ENCODE data around the gene CCDC136.

CCDC136 gene

GRCh38 chr7:128755819-128756476 is 35.8 kb upstream of the CCDC136 start:
- Histone ChIP-seq H3K79me2 (ENCODE audit: control insufficient read depth, insufficient read depth, low read length, poor library complexity) (no peaks in the 10 kb centered on the region), H3K9me3 (ENCODE audit: insufficient read depth, low read depth, low read length) (no peaks in the 10 kb centered on the region), H2BK12ac (ENCODE audit: low read length) (no peak overlapping the region), H3K27me3 (ENCODE audit: insufficient read depth, low read length) (no peaks in the 10 kb centered on the region), H3K18ac (ENCODE audit: low read length) (no peak overlapping the region), H3K14ac (ENCODE audit: low read length) (no peak overlapping the region), H3K23ac (ENCODE audit: low read length) (no peak overlapping the region), H3K27ac (ENCODE audit: low read depth, low read length) (no peak overlapping the region), H2BK5ac (ENCODE audit: low read depth, low read length, poor library complexity) (no peak overlapping the region), H2AK5ac (ENCODE audit: low read length) (no peak overlapping the region), H3K4me1 (ENCODE audit: control insufficient read depth in 1 of 2, insufficient read depth in 2 of 2, low read length in 2 of 2) (no peaks in the 10 kb centered on the region), H4K91ac (ENCODE audit: low read depth, low read length) (no peak overlapping the region), H3K36me3 (ENCODE audit: control insufficient read depth in 1 of 2, insufficient read depth in 2 of 2, low read length in 2 of 2) (peaks cover 20 to 52% of the 10 kb centered on the region in 2 experiments), H2AFZ (ENCODE audit: insufficient read depth, low read length, poor library complexity) (no peak overlapping the region), H4K8ac (ENCODE audit: low read depth, low read length) (no peak overlapping the region), H3K4ac (ENCODE audit: low read depth, low read length) (no peak overlapping the region), H2BK120ac (ENCODE audit: insufficient read depth, low read length, poor library complexity) (no peak overlapping the region), H3K79me1 (ENCODE audit: low read length) (no peaks in the 10 kb centered on the region), H3K4me3 (ENCODE audit: low read depth, low read length) (no peak overlapping the region), H3K9ac (ENCODE audit: low read length) (no peak overlapping the region), H3K4me2 (ENCODE audit: low read length) (no peak overlapping the region), H4K12ac (ENCODE audit: low read depth, low read length) (no peak overlapping the region)
- peak; percentile 68 to 69 for DNase-seq
- no CpG with 5 or more reads among the region's 5 CpGs for WGBS (ENCODE audit: extremely low coverage, insufficient coverage, insufficient read length)

- H3K9me3 ChIP-seq (ENCODE audit: insufficient read depth, low read depth, low read length): no peaks in the 10 kb centered on the region
- H3K18ac ChIP-seq (ENCODE audit: low read length): no peak overlapping the region
- no peak overlapping the region for H4K12ac ChIP-seq (ENCODE audit: low read depth, low read length)
- no peaks in the 10 kb centered on the region for H3K4me1 ChIP-seq (ENCODE audit: control insufficient read depth in 1 of 2, insufficient read depth in 2 of 2, low read length in 2 of 2)
- no peak overlapping the region for H3K4me3 ChIP-seq (ENCODE audit: low read depth, low read length)
- H2BK12ac ChIP-seq (ENCODE audit: low read length): no peak overlapping the region
- no peak overlapping the region for H2BK5ac ChIP-seq (ENCODE audit: low read depth, low read length, poor library complexity)
- DNase-seq: no peak
- no CpG with 5 or more reads among the region's 2 CpGs for WGBS (ENCODE audit: extremely low coverage, insufficient coverage, insufficient read length)
- no peak overlapping the region for H4K8ac ChIP-seq (ENCODE audit: low read depth, low read length)
- no peaks in the 10 kb centered on the region for H3K79me2 ChIP-seq (ENCODE audit: control insufficient read depth, insufficient read depth, low read length, poor library complexity)
- H3K27ac ChIP-seq (ENCODE audit: low read depth, low read length): no peak overlapping the region
- no peaks in the 10 kb centered on the region for H3K27me3 ChIP-seq (ENCODE audit: insufficient read depth, low read length)
- H4K91ac ChIP-seq (ENCODE audit: low read depth, low read length): no peak overlapping the region
- no peak overlapping the region for H3K23ac ChIP-seq (ENCODE audit: low read length)
- peaks cover 20 to 48% of the 10 kb centered on the region in 2 experiments for H3K36me3 ChIP-seq (ENCODE audit: control insufficient read depth in 1 of 2, insufficient read depth in 2 of 2, low read length in 2 of 2)
- no peak overlapping the region for H3K4ac ChIP-seq (ENCODE audit: low read depth, low read length)
- no peak overlapping the region for H2AFZ ChIP-seq (ENCODE audit: insufficient read depth, low read length, poor library complexity)
- no peak overlapping the region for H2BK120ac ChIP-seq (ENCODE audit: insufficient read depth, low read length, poor library complexity)
- H3K4me2 ChIP-seq (ENCODE audit: low read length): no peak overlapping the region
- no peak overlapping the region for H3K14ac ChIP-seq (ENCODE audit: low read length)
- no peak overlapping the region for H3K9ac ChIP-seq (ENCODE audit: low read length)
- H2AK5ac ChIP-seq (ENCODE audit: low read length): no peak overlapping the region
- H3K79me1 ChIP-seq (ENCODE audit: low read length): no peaks in the 10 kb centered on the region
Measured at GRCh38 chr7:128757203-128757602, 34.6 kb upstream of the CCDC136 start.

GRCh38 chr7:128758553-128758952 is 33.2 kb upstream of the CCDC136 start:
- no peak overlapping the region for H3K18ac ChIP-seq (ENCODE audit: low read length)
- no peaks in the 10 kb centered on the region for H3K79me2 ChIP-seq (ENCODE audit: control insufficient read depth, insufficient read depth, low read length, poor library complexity)
- H3K4me3 ChIP-seq (ENCODE audit: low read depth, low read length): no peak overlapping the region
- no peak overlapping the region for H2AFZ ChIP-seq (ENCODE audit: insufficient read depth, low read length, poor library complexity)
- H2BK120ac ChIP-seq (ENCODE audit: insufficient read depth, low read length, poor library complexity): no peak overlapping the region
- no peaks in the 10 kb centered on the region for H3K27me3 ChIP-seq (ENCODE audit: insufficient read depth, low read length)
- H2AK5ac ChIP-seq (ENCODE audit: low read length): no peak overlapping the region
- H2BK12ac ChIP-seq (ENCODE audit: low read length): no peak overlapping the region
- no peaks in the 10 kb centered on the region for H3K9me3 ChIP-seq (ENCODE audit: insufficient read depth, low read depth, low read length)
- H4K12ac ChIP-seq (ENCODE audit: low read depth, low read length): no peak overlapping the region
- H3K23ac ChIP-seq (ENCODE audit: low read length): no peak overlapping the region
- H3K4me2 ChIP-seq (ENCODE audit: low read length): no peak overlapping the region
- H3K4ac ChIP-seq (ENCODE audit: low read depth, low read length): no peak overlapping the region
- no peak for DNase-seq
- WGBS (ENCODE audit: extremely low coverage, insufficient coverage, insufficient read length): no CpG with 5 or more reads among the region's 1 CpG
- H3K4me1 ChIP-seq (ENCODE audit: control insufficient read depth in 1 of 2, insufficient read depth in 2 of 2, low read length in 2 of 2): no peaks in the 10 kb centered on the region
- H4K8ac ChIP-seq (ENCODE audit: low read depth, low read length): no peak overlapping the region
- no peak overlapping the region for H2BK5ac ChIP-seq (ENCODE audit: low read depth, low read length, poor library complexity)
- H3K79me1 ChIP-seq (ENCODE audit: low read length): no peaks in the 10 kb centered on the region
- no peak overlapping the region for H3K14ac ChIP-seq (ENCODE audit: low read length)
- peaks cover 23 to 52% of the 10 kb centered on the region in 2 experiments for H3K36me3 ChIP-seq (ENCODE audit: control insufficient read depth in 1 of 2, insufficient read depth in 2 of 2, low read length in 2 of 2)
- no peak overlapping the region for H3K27ac ChIP-seq (ENCODE audit: low read depth, low read length)
- no peak overlapping the region for H4K91ac ChIP-seq (ENCODE audit: low read depth, low read length)
- no peak overlapping the region for H3K9ac ChIP-seq (ENCODE audit: low read length)

GRCh38 chr7:128759242-128759641 is 32.5 kb upstream of the CCDC136 start:
- no peak overlapping the region for H3K23ac ChIP-seq (ENCODE audit: low read length)
- DNase-seq: no peak
- no peak overlapping the region for H3K14ac ChIP-seq (ENCODE audit: low read length)
- H3K79me2 ChIP-seq (ENCODE audit: control insufficient read depth, insufficient read depth, low read length, poor library complexity): no peaks in the 10 kb centered on the region
- H2BK5ac ChIP-seq (ENCODE audit: low read depth, low read length, poor library complexity): no peak overlapping the region
- no peak overlapping the region for H3K9ac ChIP-seq (ENCODE audit: low read length)
- no peak overlapping the region for H3K4me3 ChIP-seq (ENCODE audit: low read depth, low read length)
- no peak overlapping the region for H4K91ac ChIP-seq (ENCODE audit: low read depth, low read length)
- H3K9me3 ChIP-seq (ENCODE audit: insufficient read depth, low read depth, low read length): no peaks in the 10 kb centered on the region
- no peak overlapping the region for H3K4ac ChIP-seq (ENCODE audit: low read depth, low read length)
- no peak overlapping the region for H4K12ac ChIP-seq (ENCODE audit: low read depth, low read length)
- no peak overlapping the region for H2BK12ac ChIP-seq (ENCODE audit: low read length)
- no peaks in the 10 kb centered on the region for H3K27me3 ChIP-seq (ENCODE audit: insufficient read depth, low read length)
- H2BK120ac ChIP-seq (ENCODE audit: insufficient read depth, low read length, poor library complexity): no peak overlapping the region
- H3K4me1 ChIP-seq (ENCODE audit: control insufficient read depth in 1 of 2, insufficient read depth in 2 of 2, low read length in 2 of 2): no peaks in the 10 kb centered on the region
- no peak overlapping the region for H3K4me2 ChIP-seq (ENCODE audit: low read length)
- no peak overlapping the region for H2AFZ ChIP-seq (ENCODE audit: insufficient read depth, low read length, poor library complexity)
- no peak overlapping the region for H3K27ac ChIP-seq (ENCODE audit: low read depth, low read length)
- peaks cover 24 to 52% of the 10 kb centered on the region in 2 experiments for H3K36me3 ChIP-seq (ENCODE audit: control insufficient read depth in 1 of 2, insufficient read depth in 2 of 2, low read length in 2 of 2)
- no peak overlapping the region for H2AK5ac ChIP-seq (ENCODE audit: low read length)
- H3K79me1 ChIP-seq (ENCODE audit: low read length): no peaks in the 10 kb centered on the region
- no peak overlapping the region for H4K8ac ChIP-seq (ENCODE audit: low read depth, low read length)
- H3K18ac ChIP-seq (ENCODE audit: low read length): no peak overlapping the region

Measured in trophoblast cell (in vitro differentiated cells and primary cell).